HEK293T (cell line): ENCODE results near the gene CARD11.

Experiments
- ARNT ChIP-seq: fragments of 450-650 bp; IDR thresholded peaks from 2 replicates; pipeline ENCODE4 v1.6.1; 2017; ENCODE audit warnings: mild to moderate bottlenecking
- BHLHE40 ChIP-seq: fragments of 450-650 bp; IDR thresholded peaks from 2 replicates; pipeline ENCODE4 v1.6.1; 2016; ENCODE audit warnings: mild to moderate bottlenecking, moderate library complexity, borderline replicate concordance
- FOXA1 ChIP-seq: fragments of 450-650 bp; IDR thresholded peaks from 2 replicates; pipeline ENCODE4 v1.6.1; 2016; ENCODE audit warnings: mild to moderate bottlenecking
- FOXK2 ChIP-seq: fragments of 450-650 bp; IDR thresholded peaks from 2 replicates; pipeline ENCODE4 v1.6.1; 2016; ENCODE audit warnings: mild to moderate bottlenecking
- HDGF ChIP-seq: fragments of 450-650 bp; IDR thresholded peaks from 2 replicates; pipeline ENCODE4 v1.6.1; 2017; ENCODE audit warnings: antibody characterized with exemption, borderline replicate concordance
- L3MBTL2 ChIP-seq: fragments of 450-650 bp; conservative IDR thresholded peaks from 2 replicates; pipeline ENCODE4 v1.6.1; 2016; ENCODE audit warnings: mild to moderate bottlenecking
- NFRKB ChIP-seq: fragments of 450-650 bp; IDR thresholded peaks from 2 replicates; pipeline ENCODE4 v1.6.1; 2016; ENCODE audit warnings: mild to moderate bottlenecking, moderate library complexity
- SP1 ChIP-seq: fragments of 450-650 bp; IDR thresholded peaks from 2 replicates; pipeline ENCODE4 v1.6.1; 2017
- SUZ12 ChIP-seq: fragments of 450-650 bp; IDR thresholded peaks from 2 replicates; pipeline ENCODE4 v1.6.1; 2016; ENCODE audit warnings: mild to moderate bottlenecking
- TARDBP ChIP-seq: fragments of 450-650 bp; IDR thresholded peaks from 2 replicates; pipeline ENCODE4 v1.6.1; 2016
- ZNF384 ChIP-seq: fragments of 450-650 bp; IDR thresholded peaks from 2 replicates; pipeline ENCODE4 v1.6.1; 2016
- TF ChIP-seq, protein P1 (sequence below): fragments of 450-650 bp; IDR thresholded peaks from 2 replicates; pipeline ENCODE4 v1.6.1; 2016

DNA sequence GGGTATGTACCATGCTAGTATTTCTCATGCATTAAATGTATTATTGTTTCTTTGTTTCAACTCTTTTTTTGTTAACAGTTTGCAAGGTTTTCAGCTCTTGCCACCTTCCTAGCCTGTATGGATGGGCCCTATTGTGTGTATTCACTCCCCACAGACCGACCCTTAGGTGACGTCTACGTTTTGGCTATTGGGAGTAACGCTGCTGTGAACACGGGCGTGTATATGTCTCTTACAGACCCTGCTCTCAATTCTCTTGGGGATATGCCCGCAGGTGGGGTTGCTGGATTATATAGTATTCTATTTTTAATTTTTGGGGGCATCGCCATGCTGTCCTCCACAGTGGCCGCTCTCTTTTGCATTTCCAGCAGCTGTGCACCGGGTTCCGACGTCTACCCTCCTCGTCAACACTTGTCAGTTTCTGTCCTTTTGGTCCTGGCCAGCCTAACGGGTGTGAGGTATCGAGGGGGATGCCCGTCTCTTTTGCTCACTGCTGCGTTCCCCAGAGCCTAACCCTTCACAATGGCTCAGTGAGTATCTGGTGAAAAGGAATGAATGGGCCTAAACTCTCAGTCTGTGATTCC lies 135.5 kb downstream of the CARD11 start:
- no peak for TF ChIP-seq SP1
- no peak for TF ChIP-seq ZNF384
- TF ChIP-seq BHLHE40: no peak
- TF ChIP-seq, protein P1, sequence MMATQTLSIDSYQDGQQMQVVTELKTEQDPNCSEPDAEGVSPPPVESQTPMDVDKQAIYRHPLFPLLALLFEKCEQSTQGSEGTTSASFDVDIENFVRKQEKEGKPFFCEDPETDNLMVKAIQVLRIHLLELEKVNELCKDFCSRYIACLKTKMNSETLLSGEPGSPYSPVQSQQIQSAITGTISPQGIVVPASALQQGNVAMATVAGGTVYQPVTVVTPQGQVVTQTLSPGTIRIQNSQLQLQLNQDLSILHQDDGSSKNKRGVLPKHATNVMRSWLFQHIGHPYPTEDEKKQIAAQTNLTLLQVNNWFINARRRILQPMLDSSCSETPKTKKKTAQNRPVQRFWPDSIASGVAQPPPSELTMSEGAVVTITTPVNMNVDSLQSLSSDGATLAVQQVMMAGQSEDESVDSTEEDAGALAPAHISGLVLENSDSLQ: no peak
- no peak for TF ChIP-seq FOXK2
- TF ChIP-seq HDGF: no peak
- no peak for TF ChIP-seq FOXA1
- TF ChIP-seq NFRKB: no peak
- TF ChIP-seq SUZ12: no peak
- no peak for TF ChIP-seq TARDBP
- no peak for TF ChIP-seq ARNT
- no peak for TF ChIP-seq L3MBTL2
